Activated T-cell treated with anti-CD3 and anti-CD28 coated beads for 24 hours (primary cell): ENCODE measurements around the gene RGS4.
A peak's percentile ranks its signal among the peaks of the same experiment; 100 is the strongest.
"Not testable (repeated sequence)": the region's sequence is repeated elsewhere in the genome, so short reads cannot be mapped to it uniquely, and the experiment has no call there.

Experiments
- DNase-seq: peaks from one replicate; pipeline ENCODE4 v3.0.0-alpha.2; 2020; ENCODE audit warnings: low read depth

RGS4 gene

GRCh38 chr1:163069655-163070277, 605 bp downstream of the RGS4 start:
- DNase-seq: no peak

DNA sequence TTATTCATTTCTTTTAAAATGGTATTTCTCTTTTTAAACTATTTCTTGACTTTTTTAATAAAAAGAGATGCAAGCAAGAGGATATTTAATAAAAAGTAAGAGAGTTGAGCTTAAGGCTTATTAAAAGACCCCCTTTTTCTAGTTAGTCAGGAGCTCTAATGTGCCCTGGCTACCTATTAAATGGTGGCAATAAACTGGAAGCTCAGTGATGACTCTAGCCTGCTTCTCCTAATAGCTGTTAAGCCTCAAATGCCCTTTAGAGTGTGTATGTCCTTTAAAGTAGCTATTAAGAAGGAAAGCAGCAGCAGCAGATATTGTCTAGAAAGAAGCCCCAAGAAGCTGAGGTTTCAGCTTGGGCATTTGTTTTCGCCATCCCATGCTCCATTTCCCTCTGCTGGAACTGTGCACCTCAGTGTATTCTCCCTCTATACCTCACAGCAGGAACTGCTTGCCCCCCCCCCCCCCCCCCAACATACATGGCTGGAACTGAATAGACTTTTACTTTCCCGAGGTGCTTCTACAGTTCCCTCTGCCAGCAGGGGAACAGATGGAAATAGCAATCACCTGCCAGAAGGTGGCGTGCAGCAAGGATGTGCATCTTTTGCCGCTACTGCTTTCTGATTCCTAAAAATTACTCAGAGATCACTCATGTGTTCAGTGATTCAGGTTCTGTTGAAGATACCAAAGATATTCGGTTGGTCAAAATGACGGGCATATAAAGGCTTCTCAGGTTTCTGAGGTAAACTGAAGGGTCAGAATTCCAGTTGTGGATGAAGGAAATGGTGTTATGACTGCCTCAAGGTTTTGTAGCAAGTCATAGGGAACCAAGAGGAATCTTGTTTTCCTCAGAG, 2.5 kb downstream of the RGS4 start:
- peak; percentile 33 for DNase-seq

DNA sequence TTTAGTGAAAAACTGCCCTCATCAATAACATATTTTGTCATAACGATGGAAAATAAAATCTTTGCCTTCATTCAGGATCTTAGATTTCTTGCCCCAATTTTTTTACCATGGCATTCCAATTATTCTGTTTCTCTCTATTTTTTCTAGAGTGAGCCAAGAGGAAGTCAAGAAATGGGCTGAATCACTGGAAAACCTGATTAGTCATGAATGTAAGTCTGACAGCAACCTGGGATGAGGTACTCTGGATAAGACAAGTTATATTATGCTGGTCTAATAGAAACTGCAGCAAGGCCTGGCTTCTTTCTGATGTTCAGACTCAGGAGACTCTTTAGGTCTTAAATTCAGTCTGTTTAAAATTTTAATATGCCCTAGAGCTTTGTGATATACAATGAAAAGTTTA, 3.5 kb downstream of the RGS4 start:
- DNase-seq: no peak

DNA sequence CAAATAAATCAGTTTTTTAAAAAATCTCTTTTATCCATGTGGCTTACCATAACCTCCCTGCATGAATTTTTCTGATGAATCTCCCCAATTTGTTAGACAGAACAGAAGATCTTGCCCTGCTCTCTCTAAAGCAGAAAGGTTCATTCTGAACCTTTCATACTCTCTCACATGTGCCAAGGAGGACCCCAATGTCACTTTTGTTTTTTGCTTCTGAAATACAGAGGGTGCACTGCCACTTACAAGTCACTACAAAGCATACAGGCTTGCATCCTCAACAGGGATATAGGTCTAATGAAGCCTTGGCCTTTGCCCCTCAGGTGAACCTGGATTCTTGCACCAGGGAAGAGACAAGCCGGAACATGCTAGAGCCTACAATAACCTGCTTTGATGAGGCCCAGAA, 4.8 kb downstream of the RGS4 start:
- DNase-seq: no peak

- DNase-seq: no peak
These were observed 5.6 kb downstream of the RGS4 start for GRCh38 chr1:163074716-163075284.

- no peak for DNase-seq
These were observed 6.9 kb downstream of the RGS4 start for GRCh38 chr1:163076044-163076443.

DNA sequence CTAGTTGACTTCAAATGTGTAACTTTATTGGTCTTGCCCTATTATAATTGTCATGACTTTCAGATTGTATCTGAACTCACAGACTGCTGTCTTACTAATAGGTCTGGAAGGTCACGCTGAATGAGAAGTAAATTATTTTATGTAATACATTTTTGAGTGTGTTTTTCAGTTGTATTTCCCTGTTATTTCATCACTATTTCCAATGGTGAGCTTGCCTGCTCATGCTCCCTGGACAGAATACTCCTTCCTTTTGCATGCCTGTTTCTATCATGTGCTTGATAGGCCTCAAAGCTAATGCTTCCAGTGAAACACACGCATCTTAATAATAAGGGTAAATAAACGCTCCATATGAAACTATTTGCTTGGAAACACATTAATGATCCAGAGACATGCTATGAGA, 7.3 kb downstream of the RGS4 start:
- DNase-seq: no peak

GRCh38 chr1:163076981-163077761, 8.0 kb downstream of the RGS4 start:
- DNase-seq: no peak

- no peak for DNase-seq
These were observed 13.8 kb downstream of the RGS4 start for GRCh38 chr1:163082971-163083370.

DNA sequence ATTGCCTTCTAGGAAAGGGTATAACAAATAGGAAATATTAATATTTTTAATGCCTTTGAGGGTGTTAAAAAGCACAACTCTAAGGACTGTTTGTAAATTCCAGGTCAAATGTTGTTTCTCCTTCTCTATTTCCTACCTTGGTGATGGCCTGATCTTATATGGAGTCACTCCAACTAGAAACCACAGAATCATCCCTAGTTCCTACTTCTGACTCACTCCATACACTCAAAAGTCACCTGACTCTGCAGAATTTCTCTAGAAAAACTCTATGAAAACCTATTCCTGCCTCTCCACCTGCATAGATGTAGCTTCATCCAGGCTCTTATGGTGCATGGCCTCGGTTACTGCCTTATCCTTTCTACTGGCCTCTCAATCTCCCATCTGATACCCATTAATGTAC, 14.5 kb downstream of the RGS4 start:
- DNase-seq: no peak

DNA sequence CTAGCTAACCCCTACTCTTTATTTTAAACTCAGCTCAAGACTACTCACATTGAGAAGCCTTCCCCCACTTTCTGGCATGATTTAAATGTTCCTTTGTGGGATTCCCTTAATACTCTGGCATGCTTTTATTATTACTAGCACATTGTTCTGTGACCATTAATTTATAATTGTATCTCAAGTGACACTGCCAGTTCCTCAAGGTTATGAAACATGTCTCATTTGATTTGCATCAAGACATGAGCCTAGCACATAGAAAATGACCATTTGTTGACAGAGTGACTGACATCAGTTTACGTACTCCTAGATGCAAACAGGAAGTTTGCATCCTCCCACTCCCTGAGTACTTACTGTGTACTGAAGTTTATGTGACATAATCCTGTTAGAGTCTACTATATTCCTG, 15.2 kb downstream of the RGS4 start:
- DNase-seq: no peak

DNA sequence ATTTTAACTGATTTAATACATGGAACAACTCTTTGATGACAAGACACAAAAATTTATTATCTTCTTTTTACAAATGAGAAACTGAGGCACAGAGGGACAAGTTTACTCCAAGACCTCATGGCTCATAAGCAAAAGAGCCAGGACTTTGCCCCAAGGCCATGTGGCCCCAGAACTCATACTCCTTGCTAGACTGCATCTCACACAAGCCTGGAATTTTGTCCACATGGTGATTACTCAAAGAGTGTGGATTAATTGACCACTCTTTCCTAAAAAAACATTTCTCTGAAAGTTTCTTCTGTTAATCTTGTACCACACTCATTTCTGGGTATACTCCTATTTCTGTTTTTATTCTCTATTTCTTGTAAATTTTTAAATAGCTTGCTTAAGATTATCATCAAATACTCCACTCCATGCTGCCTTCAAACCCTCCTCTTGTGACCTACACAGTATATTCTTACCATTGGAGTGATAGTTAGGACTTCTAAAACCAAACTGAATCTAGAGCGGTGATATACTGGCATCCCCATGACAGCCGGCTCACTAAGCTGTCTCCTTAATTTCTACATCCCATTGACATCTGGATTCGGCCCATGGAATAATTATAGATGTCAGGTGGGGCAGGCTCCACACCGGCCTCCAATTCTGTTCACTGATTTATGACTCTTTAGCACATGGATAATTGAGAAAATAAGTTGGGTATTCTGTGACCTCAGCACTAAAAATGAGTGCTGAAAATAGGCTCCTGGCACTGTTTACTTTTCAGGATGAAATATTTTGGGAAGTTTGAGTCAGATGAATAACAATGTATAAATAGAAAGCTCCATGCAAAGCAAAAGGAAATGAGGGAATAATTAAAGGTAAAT, 16.1 kb downstream of the RGS4 start:
- DNase-seq: no peak

DNA sequence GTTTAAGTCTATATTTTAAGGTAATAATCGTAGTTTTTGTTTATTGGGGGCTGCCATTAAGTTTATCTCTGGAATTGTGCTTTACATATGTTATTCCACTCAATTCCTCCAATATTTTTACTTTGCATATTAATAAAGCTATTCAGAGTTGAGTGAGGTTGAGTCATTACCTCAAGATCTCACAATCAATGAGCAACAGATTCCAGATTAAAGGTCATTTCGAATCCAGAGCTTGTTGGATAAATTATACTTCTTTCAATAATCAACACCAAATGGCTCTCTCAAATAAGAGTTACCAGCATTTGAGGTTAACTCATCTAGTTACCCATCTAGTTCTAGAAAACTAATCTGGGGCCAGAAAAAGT, 16.7 kb downstream of the RGS4 start:
- no peak for DNase-seq

DNA sequence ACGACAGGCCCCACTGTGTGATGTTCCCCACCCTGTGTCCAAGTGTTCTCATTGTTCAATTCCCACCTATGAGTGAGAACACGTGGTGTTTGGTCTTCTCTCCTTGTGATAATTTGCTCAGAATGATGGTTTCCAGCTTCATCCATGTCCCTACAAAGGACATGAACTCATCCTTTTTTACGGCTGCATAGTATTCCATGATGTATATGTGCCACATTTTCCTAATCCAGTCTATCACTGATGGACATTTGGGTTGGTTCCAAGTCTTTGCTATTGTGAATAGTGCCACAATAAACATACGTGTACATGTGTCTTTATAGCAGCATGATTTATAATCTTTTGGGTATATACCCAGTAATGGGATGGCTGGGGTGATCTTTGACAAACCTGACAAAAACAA, 20.0 kb downstream of the RGS4 start:
- not testable (repeated sequence) for DNase-seq

- DNase-seq: no peak
These were observed 21.3 kb downstream of the RGS4 start for GRCh38 chr1:163090321-163090945.

DNA sequence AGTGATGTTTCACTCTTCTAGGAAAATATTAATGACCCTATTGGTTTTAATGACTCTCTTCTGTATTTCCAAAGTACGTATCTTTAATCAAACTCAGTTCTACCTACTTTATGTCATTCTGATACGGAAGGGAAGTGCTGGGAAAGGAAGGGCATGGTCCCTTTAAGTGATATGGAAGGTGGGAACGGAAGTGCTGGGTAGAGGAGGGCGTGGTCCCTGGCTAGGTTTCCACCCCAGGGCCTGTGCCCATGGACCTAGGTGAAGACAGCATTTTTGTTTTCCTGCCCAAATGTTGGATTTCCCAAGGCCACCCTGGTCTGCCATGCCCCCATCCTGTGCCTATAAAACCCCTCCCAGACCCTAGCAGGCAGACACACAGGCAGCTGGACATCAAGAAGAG, 24.0 kb downstream of the RGS4 start:
- DNase-seq: no peak

DNA sequence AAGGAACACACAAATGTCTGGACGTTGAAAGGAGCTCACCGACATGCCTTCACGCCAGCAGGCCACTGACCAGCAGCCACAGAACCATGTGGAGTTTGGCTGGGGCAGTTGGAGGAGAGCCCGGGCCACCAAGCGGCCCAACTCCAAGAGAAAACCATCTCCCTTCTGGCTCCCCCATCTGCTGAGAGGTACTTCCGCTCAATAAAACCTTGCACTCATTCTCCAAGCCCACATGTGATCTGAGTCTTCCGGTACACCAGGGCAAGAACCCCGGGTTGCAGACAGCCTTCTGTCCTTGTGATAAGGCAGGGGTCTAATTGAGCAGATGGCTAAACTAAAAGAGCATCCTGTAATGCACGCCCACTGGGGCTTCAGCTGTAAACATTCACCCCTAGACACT, 24.4 kb downstream of the RGS4 start:
- DNase-seq: no peak

DNA sequence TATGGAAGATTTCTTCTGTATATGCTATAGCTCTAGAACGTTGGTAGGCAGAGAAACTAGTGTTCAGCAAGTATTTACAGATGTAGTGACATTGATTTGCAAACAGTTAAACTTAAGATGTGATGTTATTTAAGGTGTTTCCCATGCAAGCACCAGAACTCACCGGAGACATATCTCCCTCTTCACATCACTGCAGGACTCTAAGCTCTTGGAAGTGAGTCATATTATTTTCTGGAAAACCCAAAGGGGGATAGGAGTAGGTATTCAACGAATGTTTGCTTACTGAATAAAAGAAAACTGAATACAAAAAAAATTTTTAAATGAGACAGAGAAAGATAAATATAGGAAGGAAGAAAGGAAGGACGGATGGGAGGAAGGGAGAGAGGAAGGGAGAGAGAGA, 25.0 kb downstream of the RGS4 start:
- no peak for DNase-seq

GRCh38 chr1:163094589-163094988, 25.4 kb downstream of the RGS4 start:
- DNase-seq: no peak

GRCh38 chr1:163095213-163095612, 26.1 kb downstream of the RGS4 start:
- no peak for DNase-seq

DNA sequence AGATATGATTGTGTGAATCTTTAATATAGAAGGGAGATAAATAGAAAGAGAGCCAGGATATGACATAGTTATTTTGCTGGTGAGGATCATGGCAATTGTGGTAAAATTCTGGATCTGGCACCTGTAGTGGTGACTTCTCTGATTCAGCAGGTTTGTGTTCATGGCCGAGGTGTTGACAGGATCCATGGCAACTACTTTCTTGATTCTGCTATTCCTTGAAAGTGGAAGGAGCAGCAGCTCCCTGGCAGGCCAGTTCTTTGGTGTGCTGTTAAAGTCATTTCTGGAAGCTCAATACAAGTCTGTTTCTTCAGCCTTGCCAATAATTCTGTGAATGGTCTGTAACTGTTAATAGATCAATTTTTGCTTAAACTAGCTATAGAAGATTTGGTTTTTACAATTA, 33.4 kb downstream of the RGS4 start:
- DNase-seq: no peak
